C4-2B (cell line): Measurements from ENCODE around the gene TLL2.

Source experiments
- CTCF ChIP-seq: fragments of 450-650 bp; conservative IDR thresholded peaks from 2 replicates; pipeline ENCODE4 v1.5.1; 2017; ENCODE audit warnings: mild to moderate bottlenecking
- ZFX ChIP-seq: fragments of 450-650 bp; IDR thresholded peaks from 2 replicates; pipeline ENCODE4 v1.6.1; 2017

GRCh38 chr10:96342402-96342801 lies 171.3 kb downstream of the TLL2 start:
- TF ChIP-seq CTCF (no peak), ZFX (no peak)
